Transverse colon (tissue), 4 donors: ENCODE results near the gene VPS26B.

ENCODE experiments used
- CTCF ChIP-seq, 5 experiments: fragments of 200-600 bp in 3 of 5; fragments of 450-650 bp in 2 of 5; sonication (generic) in 3 of 5; IDR thresholded peaks; 1 replicate in 2 of 5; 2 replicates in 3 of 5; pipeline ENCODE4 v1.5.1; 2016 to 2017; ENCODE audit warnings: antibody characterized with exemption in 5 of 5, inconsistent platforms in 3 of 5, mild to moderate bottlenecking in 2 of 5, moderate library complexity in 1 of 5
- POLR2A ChIP-seq: fragments of 450-650 bp; IDR thresholded peaks from one replicate; pipeline ENCODE4 v1.6.1; 2016; ENCODE audit warnings: antibody characterized with exemption, mild to moderate bottlenecking, moderate library complexity
- POLR2AphosphoS5 ChIP-seq, 3 donors: sonication (generic); formaldehyde crosslinking; IDR thresholded peaks; one replicate each; pipeline ENCODE4 v1.6.1; 2016; ENCODE audit warnings: antibody characterized with exemption in 3 of 3

GRCh38 chr11:134260983-134261382 lies 36.5 kb downstream of the VPS26B start:
- TF ChIP-seq CTCF (IDR thresholded peaks at IDR 0.05) = no peak
- TF ChIP-seq POLR2AphosphoS5 (IDR thresholded peaks at IDR 0.05) = no peak
- no peak for TF ChIP-seq POLR2A
